Suprapubic skin (tissue), 4 donors: ENCODE measurements around the gene MYOT. TPM values are rescaled to one million over a fixed set of nuclear protein-coding genes. Genes with fewer than 3 reads are reported as not detected.

Source experiments
- DNase-seq, 2 donors: peaks; one replicate each; pipeline ENCODE4 v3.0.0-alpha.2; 2019; ENCODE audit warnings: low spot score in 2 of 2
- H3K27ac ChIP-seq: fragments of 200-600 bp; sonication (generic); one replicate; pipeline ENCODE4 v1.5.1; 2019
- H3K27me3 ChIP-seq: fragments of 200-600 bp; sonication (generic); one replicate; pipeline ENCODE4 v1.5.1; 2019
- H3K36me3 ChIP-seq: fragments of 200-600 bp; sonication (generic); one replicate; pipeline ENCODE4 v1.5.1; 2019
- H3K4me1 ChIP-seq: fragments of 200-600 bp; sonication (generic); one replicate; pipeline ENCODE4 v1.5.1; 2019
- H3K4me3 ChIP-seq: fragments of 200-600 bp; sonication (generic); one replicate; pipeline ENCODE4 v1.5.1; 2019; ENCODE audit warnings: mild to moderate bottlenecking
- H3K9me3 ChIP-seq: fragments of 200-600 bp; sonication (generic); one replicate; pipeline ENCODE4 v1.5.1; 2019
- EP300 ChIP-seq: sonication (generic); formaldehyde crosslinking; IDR thresholded peaks from one replicate; pipeline ENCODE4 v1.6.1; 2017; ENCODE audit warnings: antibody characterized with exemption
- POLR2A ChIP-seq, 2 donors: fragments of 450-650 bp; IDR thresholded peaks; one replicate each; pipeline ENCODE4 v1.6.1; 2017; ENCODE audit warnings: antibody characterized with exemption in 2 of 2, mild to moderate bottlenecking in 2 of 2, moderate library complexity in 2 of 2
- POLR2AphosphoS5 ChIP-seq, 3 donors: sonication (generic); formaldehyde crosslinking; IDR thresholded peaks; one replicate each; pipeline ENCODE4 v1.6.1; 2017; ENCODE audit warnings: antibody characterized with exemption in 3 of 3
- WGBS: methylation state at CpG from one replicate; pipeline ENCODE4 v1.1.5; 2018; 5-methylcytosine and 5-hydroxymethylcytosine counted together
- total RNA-seq, 4 donors: library from RNA; depleted of rRNA; stranded (reverse); fragments of >200 nt; gene quantifications; one replicate each; pipeline ENCODE4 v1.1.0, GENCODE V29; 2016
- TF ChIP-seq, protein P1 (sequence below), 2 donors: fragments of 200-600 bp in 1 of 2; fragments of 450-650 bp in 1 of 2; sonication (generic) in 1 of 2; IDR thresholded peaks; one replicate each; pipeline ENCODE4 v1.5.1; 2016 to 2019; ENCODE audit warnings: antibody characterized with exemption in 2 of 2, mild to moderate bottlenecking in 1 of 2, moderate library complexity in 1 of 2

The MYOT gene, protein sequence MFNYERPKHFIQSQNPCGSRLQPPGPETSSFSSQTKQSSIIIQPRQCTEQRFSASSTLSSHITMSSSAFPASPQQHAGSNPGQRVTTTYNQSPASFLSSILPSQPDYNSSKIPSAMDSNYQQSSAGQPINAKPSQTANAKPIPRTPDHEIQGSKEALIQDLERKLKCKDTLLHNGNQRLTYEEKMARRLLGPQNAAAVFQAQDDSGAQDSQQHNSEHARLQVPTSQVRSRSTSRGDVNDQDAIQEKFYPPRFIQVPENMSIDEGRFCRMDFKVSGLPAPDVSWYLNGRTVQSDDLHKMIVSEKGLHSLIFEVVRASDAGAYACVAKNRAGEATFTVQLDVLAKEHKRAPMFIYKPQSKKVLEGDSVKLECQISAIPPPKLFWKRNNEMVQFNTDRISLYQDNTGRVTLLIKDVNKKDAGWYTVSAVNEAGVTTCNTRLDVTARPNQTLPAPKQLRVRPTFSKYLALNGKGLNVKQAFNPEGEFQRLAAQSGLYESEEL
- 1 to 10 TPM in 1 of 4 donors, not detected in 3; 1.8 TPM for total RNA-seq

DNA sequence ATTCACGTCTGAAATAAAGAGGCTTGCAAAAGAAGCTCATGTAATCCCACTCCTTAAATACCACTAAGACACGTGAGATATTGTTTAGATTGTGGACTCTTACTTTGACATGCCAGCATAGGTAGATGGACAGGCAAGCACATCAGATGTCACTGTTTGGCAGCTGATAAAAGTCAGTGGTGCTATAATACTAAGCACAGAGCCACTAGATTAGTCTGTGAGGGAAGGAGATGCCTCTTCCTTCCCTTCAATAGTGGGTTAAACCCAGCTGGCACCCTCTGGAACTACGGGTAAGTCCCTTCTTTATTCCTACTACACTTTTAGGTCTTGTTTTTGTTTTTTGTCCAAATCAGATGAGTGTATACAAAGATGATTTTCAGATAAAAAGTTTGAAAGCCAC lies at the start of gene MYOT:
MYOT (plus strand) TSS at position 197 of the 400 bp plus-strand sequence. CDS start 2,792 bp downstream, outside the sequence.
- TF ChIP-seq POLR2AphosphoS5 (IDR thresholded peaks at IDR 0.05): no peak
- TF ChIP-seq POLR2A (IDR thresholded peaks at IDR 0.05): no peak
- TF ChIP-seq, protein P1, sequence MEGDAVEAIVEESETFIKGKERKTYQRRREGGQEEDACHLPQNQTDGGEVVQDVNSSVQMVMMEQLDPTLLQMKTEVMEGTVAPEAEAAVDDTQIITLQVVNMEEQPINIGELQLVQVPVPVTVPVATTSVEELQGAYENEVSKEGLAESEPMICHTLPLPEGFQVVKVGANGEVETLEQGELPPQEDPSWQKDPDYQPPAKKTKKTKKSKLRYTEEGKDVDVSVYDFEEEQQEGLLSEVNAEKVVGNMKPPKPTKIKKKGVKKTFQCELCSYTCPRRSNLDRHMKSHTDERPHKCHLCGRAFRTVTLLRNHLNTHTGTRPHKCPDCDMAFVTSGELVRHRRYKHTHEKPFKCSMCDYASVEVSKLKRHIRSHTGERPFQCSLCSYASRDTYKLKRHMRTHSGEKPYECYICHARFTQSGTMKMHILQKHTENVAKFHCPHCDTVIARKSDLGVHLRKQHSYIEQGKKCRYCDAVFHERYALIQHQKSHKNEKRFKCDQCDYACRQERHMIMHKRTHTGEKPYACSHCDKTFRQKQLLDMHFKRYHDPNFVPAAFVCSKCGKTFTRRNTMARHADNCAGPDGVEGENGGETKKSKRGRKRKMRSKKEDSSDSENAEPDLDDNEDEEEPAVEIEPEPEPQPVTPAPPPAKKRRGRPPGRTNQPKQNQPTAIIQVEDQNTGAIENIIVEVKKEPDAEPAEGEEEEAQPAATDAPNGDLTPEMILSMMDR (IDR thresholded peaks at IDR 0.05): no peak
- TF ChIP-seq EP300: no peak
- DNase-seq: no peak
- Histone ChIP-seq H3K9me3 (no peaks in the 10 kb centered on the region), H3K4me1 (no peaks in the 10 kb centered on the region), H3K36me3 (no peaks in the 10 kb centered on the region), H3K27ac (no peak within 1 kb of the TSS), H3K27me3 (no peaks in the 10 kb centered on the region), H3K4me3 (no peak within 1 kb of the TSS)
- 58% methylated on average over 3 of the region's 3 CpGs for WGBS

DNA sequence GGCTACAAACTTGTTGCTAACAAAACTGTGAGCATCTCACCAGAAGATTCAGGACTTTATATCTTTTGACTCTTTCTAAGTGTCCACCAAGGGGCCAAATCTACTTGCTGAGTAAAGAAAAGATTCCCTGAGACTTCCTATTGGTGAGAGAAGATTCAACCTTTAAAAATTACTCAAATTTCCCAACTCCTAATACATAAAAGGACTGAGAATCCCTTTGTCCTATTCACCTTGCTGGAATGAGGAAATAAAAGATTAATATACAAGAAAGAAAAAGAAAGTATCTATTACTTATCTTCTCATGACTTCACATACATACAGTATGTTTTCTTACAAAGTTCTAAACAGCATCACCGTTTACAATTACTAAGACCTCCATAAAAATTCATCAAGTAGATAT lies 47.9 kb upstream of the MYOT start:
- Histone ChIP-seq H3K27me3 (no peaks in the 10 kb centered on the region), H3K36me3 (no peaks in the 10 kb centered on the region), H3K9me3 (no peaks in the 10 kb centered on the region), H3K27ac (no peak overlapping the region), H3K4me1 (peaks cover 5% of the 10 kb centered on the region), H3K4me3 (no peak overlapping the region)
- WGBS: 88% methylated on average over 1 of the region's 1 CpG
- no peak for DNase-seq
- TF ChIP-seq EP300 (no peak), POLR2AphosphoS5 (IDR thresholded peaks at IDR 0.05) (no peak)

DNA sequence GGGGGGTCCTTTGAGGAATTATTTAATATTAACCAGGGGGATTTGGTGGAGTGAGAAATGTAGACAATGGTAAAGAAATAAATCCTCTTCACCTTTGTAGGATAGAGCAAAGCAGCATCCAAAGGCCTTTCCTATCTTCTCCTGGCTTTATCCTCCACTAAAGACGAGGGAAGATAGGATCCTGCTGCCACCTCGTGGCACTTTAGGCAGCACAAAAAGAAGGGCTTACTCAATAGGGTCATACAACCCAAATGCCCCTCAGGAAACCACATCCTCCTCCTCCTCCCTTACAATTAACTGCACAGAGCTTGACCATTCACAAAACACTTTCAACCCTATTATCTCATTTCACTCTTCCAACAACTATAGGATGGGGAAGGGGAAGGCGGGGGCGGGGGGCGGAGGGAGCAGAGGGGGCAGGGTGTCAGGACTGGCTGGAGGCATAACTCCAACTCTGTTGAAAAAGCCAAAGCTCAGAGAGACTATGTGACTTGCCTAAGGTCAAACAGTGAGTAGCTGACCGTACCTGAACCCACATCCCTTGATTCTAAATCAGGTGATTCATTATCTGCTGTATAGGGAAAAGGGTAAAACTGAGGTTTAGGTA lies 45.4 kb upstream of the MYOT start:
- WGBS: 45% methylated on average over 6 of the region's 6 CpGs
- no peak for DNase-seq

DNA sequence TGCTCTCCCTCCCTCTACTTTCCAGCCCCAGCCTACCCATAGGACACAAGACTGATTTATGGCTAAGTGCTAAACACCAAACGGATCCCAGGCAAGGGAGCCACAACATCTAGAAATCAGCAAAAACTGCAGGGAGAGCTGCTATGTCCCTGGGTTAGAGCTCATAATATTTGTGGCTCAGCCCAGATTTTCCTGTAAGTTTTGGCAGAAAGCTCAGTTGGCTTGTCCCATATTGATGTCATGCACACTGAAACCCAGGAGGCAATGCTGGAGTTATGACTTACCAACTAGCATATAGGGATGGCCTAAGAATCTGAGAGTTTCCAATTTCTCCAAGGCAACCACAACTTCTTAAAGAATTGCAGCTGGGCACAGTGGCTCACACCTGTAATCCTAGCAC lies 44.7 kb upstream of the MYOT start:
- Histone ChIP-seq H3K27ac (no peak overlapping the region), H3K36me3 (no peaks in the 10 kb centered on the region), H3K9me3 (no peaks in the 10 kb centered on the region), H3K4me3 (no peak overlapping the region), H3K27me3 (no peaks in the 10 kb centered on the region), H3K4me1 (no peaks in the 10 kb centered on the region)
- WGBS: no CpG with 5 or more reads among the region's 1 CpG
- DNase-seq: no peak
- TF ChIP-seq POLR2AphosphoS5 (IDR thresholded peaks at IDR 0.05) (no peak), POLR2A (IDR thresholded peaks at IDR 0.05) (no peak), EP300 (no peak)
- TF ChIP-seq, protein P1 (IDR thresholded peaks at IDR 0.05): no peak

More for the DNA sequence above, 45.4 kb upstream of the MYOT start:
- Histone ChIP-seq H3K36me3 (no peaks in the 10 kb centered on the region), H3K9me3 (no peaks in the 10 kb centered on the region), H3K27ac (no peak overlapping the region), H3K4me3 (no peak overlapping the region), H3K4me1 (no peaks in the 10 kb centered on the region), H3K27me3 (no peaks in the 10 kb centered on the region)
- TF ChIP-seq POLR2AphosphoS5 (IDR thresholded peaks at IDR 0.05): no peak
- TF ChIP-seq, protein P1 (IDR thresholded peaks at IDR 0.05): no peak
- no peak for TF ChIP-seq POLR2A (IDR thresholded peaks at IDR 0.05)
- no peak for TF ChIP-seq EP300

DNA sequence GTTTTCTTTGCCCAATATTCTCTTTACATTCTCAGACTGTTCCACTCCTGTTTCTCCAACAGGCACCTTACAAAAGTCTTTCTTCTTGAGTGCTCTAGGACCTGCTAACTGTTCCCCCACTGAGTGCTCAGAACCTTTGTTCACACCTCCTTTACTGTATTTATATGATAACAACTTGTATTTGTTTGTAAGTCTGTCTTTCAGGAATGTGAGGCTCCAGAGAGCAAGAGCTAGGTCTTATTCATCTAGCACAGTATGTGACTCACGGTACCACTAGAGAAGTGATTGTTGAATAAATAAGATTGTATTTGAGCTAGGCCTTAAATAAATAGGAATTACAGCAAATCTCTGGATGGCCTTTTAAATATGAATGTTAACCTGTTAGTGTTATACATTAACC lies 42.5 kb upstream of the MYOT start:
- no peaks in the 10 kb centered on the region for H3K4me1 ChIP-seq
- 80% methylated on average over 1 of the region's 1 CpG for WGBS
- H3K27ac ChIP-seq: no peak overlapping the region
- no peak for TF ChIP-seq EP300
- TF ChIP-seq POLR2AphosphoS5 (IDR thresholded peaks at IDR 0.05): no peak
- no peak for TF ChIP-seq POLR2A (IDR thresholded peaks at IDR 0.05)
- TF ChIP-seq, protein P1 (IDR thresholded peaks at IDR 0.05): no peak
- no peak for DNase-seq
- no peaks in the 10 kb centered on the region for H3K9me3 ChIP-seq
- H3K4me3 ChIP-seq: no peak overlapping the region
- H3K36me3 ChIP-seq: no peaks in the 10 kb centered on the region
- H3K27me3 ChIP-seq: no peaks in the 10 kb centered on the region
